ENCODE measurements around the gene SLC10A2. TPM values are rescaled to one million over a fixed set of nuclear protein-coding genes. Genes with fewer than 3 reads are reported as not detected.

The SLC10A2 gene
- total RNA-seq, 1 experiment from 2014 or later = not detected

- no peak for DNase-seq (ENCODE audit: low spot score)
Observed at GRCh38 chr13:103046676-103047075, 19.5 kb downstream of the SLC10A2 start.

GRCh38 chr13:103044056-103044455 is 22.2 kb downstream of the SLC10A2 start:
- DNase-seq (ENCODE audit: low spot score) = no peak

- DNase-seq (ENCODE audit: low spot score) = no peak
Observed at GRCh38 chr13:103040006-103040405, 26.2 kb downstream of the SLC10A2 start.

GRCh38 chr13:103039183-103039582 is 27.0 kb downstream of the SLC10A2 start:
- DNase-seq (ENCODE audit: low spot score) = no peak

- DNase-seq (ENCODE audit: low spot score) = no peak
Observed at GRCh38 chr13:103036268-103036667, 29.9 kb downstream of the SLC10A2 start.

GRCh38 chr13:103033999-103034398 is 32.2 kb downstream of the SLC10A2 start:
- DNase-seq (ENCODE audit: low spot score) = no peak

- DNase-seq (ENCODE audit: low spot score) = no peak
Observed at GRCh38 chr13:103031332-103031873, 34.8 kb downstream of the SLC10A2 start.

- no peak for DNase-seq (ENCODE audit: low spot score)
Observed at GRCh38 chr13:103030776-103031175, 35.4 kb downstream of the SLC10A2 start.

- no peak for DNase-seq (ENCODE audit: low spot score)
Observed at GRCh38 chr13:103029798-103030197, 36.4 kb downstream of the SLC10A2 start.

GRCh38 chr13:103022336-103022735 is 43.9 kb downstream of the SLC10A2 start:
- no peak for DNase-seq (ENCODE audit: low spot score)

GRCh38 chr13:103018556-103018955 is 47.7 kb downstream of the SLC10A2 start:
- no peak for DNase-seq (ENCODE audit: low spot score)

- no peak for DNase-seq (ENCODE audit: low spot score)
Observed at GRCh38 chr13:103012646-103013045, 53.6 kb downstream of the SLC10A2 start.

- DNase-seq (ENCODE audit: low spot score) = no peak
Observed at GRCh38 chr13:103009051-103009840, 57.0 kb downstream of the SLC10A2 start.

- no peak for DNase-seq (ENCODE audit: low spot score)
Observed at GRCh38 chr13:103007427-103007762, 58.8 kb downstream of the SLC10A2 start.

GRCh38 chr13:103006641-103007426 is 59.4 kb downstream of the SLC10A2 start:
- DNase-seq (ENCODE audit: low spot score) = no peak

- no peak for DNase-seq (ENCODE audit: low spot score)
Observed at GRCh38 chr13:103004661-103005345, 61.4 kb downstream of the SLC10A2 start.

- DNase-seq (ENCODE audit: low spot score) = no peak
Observed at GRCh38 chr13:103003631-103004030, 62.6 kb downstream of the SLC10A2 start.

GRCh38 chr13:103002279-103002678 is 63.9 kb downstream of the SLC10A2 start:
- no peak for DNase-seq (ENCODE audit: low spot score)

GRCh38 chr13:103000157-103000556 is 66.1 kb downstream of the SLC10A2 start:
- no peak for DNase-seq (ENCODE audit: low spot score)

GRCh38 chr13:102999499-102999898 is 66.7 kb downstream of the SLC10A2 start:
- DNase-seq (ENCODE audit: low spot score) = no peak
